H9 (cell line): Measurements from ENCODE around the gene AAMP. TPM values are rescaled to one million over a fixed set of nuclear protein-coding genes. Genes with fewer than 3 reads are reported as not detected.

ENCODE experiments used
- DNase-seq: peaks from one replicate; pipeline ENCODE4 v3.0.0-alpha.2; 2017
- H2AFZ ChIP-seq: one replicate; pipeline ENCODE4 v1.6.1; 2013; ENCODE audit warnings: mild to moderate bottlenecking, low read length, control low read depth, moderate library complexity
- H2AK5ac ChIP-seq: 2 replicates; pipeline ENCODE4 v1.6.1; 2013; ENCODE audit warnings: low read length, control low read depth, mixed read lengths; ENCODE audit not compliant: insufficient read length
- H2BK120ac ChIP-seq: one replicate; pipeline ENCODE4 v1.6.1; 2013; ENCODE audit warnings: low read depth, mild to moderate bottlenecking, low read length, control low read depth, inconsistent platforms; ENCODE audit not compliant: poor library complexity, severe bottlenecking
- H2BK12ac ChIP-seq: 2 replicates; pipeline ENCODE4 v1.6.1; 2013; ENCODE audit warnings: low read length, control low read depth, mixed read lengths, low read depth; ENCODE audit not compliant: insufficient read length
- H2BK15ac ChIP-seq: 2 replicates; pipeline ENCODE4 v1.6.1; 2013; ENCODE audit warnings: low read depth, low read length, control low read depth
- H2BK20ac ChIP-seq: one replicate; pipeline ENCODE4 v1.6.1; 2013; ENCODE audit warnings: low read depth, mild to moderate bottlenecking, low read length, control low read depth, inconsistent platforms; ENCODE audit not compliant: poor library complexity, severe bottlenecking
- H2BK5ac ChIP-seq: 2 replicates; pipeline ENCODE4 v1.6.1; 2013; ENCODE audit warnings: low read length, control low read depth, mixed read lengths; ENCODE audit not compliant: insufficient read length
- H3K14ac ChIP-seq: 2 replicates; pipeline ENCODE4 v1.6.1; 2013; ENCODE audit warnings: low read length, control low read depth; ENCODE audit not compliant: insufficient read depth
- H3K18ac ChIP-seq: 2 replicates; pipeline ENCODE4 v1.6.1; 2013; ENCODE audit warnings: low read depth, mild to moderate bottlenecking, mixed read lengths, low read length, control low read depth; ENCODE audit not compliant: insufficient read length
- H3K23ac ChIP-seq: 2 replicates; pipeline ENCODE4 v1.6.1; 2013; ENCODE audit warnings: low read length, control low read depth, mixed read lengths, low read depth; ENCODE audit not compliant: insufficient read length
- H3K23me2 ChIP-seq: 2 replicates; pipeline ENCODE4 v1.6.1; 2013; ENCODE audit warnings: low read depth, mild to moderate bottlenecking, mixed read lengths, low read length, control low read depth; ENCODE audit not compliant: insufficient read length, poor library complexity, severe bottlenecking
- H3K27ac ChIP-seq: 2 replicates; pipeline ENCODE4 v1.5.1; 2013; ENCODE audit warnings: low read length, control low read depth, mixed read lengths, low read depth; ENCODE audit not compliant: insufficient read length
- H3K27me3 ChIP-seq: 2 replicates; pipeline ENCODE4 v1.6.1; 2013; ENCODE audit warnings: low read length, control low read depth, inconsistent platforms; ENCODE audit not compliant: insufficient read depth
- H3K4ac ChIP-seq: 2 replicates; pipeline ENCODE4 v1.6.1; 2013; ENCODE audit warnings: low read depth, mild to moderate bottlenecking, control low read depth, inconsistent platforms, low read length, moderate library complexity
- H3K4me1 ChIP-seq: 2 replicates; pipeline ENCODE4 v1.6.1; 2013; ENCODE audit warnings: low read length, control low read depth, inconsistent platforms; ENCODE audit not compliant: insufficient read depth
- H3K4me2 ChIP-seq: 2 replicates; pipeline ENCODE4 v1.6.1; 2013; ENCODE audit warnings: low read length, control low read depth, mixed read lengths; ENCODE audit not compliant: insufficient read length, insufficient read depth
- H3K56ac ChIP-seq: 2 replicates; pipeline ENCODE4 v1.6.1; 2013; ENCODE audit warnings: low read depth, mild to moderate bottlenecking, mixed read lengths, low read length, control low read depth; ENCODE audit not compliant: insufficient read length
- H3K79me1 ChIP-seq: 2 replicates; pipeline ENCODE4 v1.6.1; 2013; ENCODE audit warnings: low read depth, mild to moderate bottlenecking, moderate library complexity, low read length, control low read depth, inconsistent platforms; ENCODE audit not compliant: insufficient read depth, poor library complexity, severe bottlenecking
- H3K79me2 ChIP-seq: 2 replicates; pipeline ENCODE4 v1.6.1; 2013; ENCODE audit warnings: low read length, control low read depth, inconsistent platforms; ENCODE audit not compliant: insufficient read depth
- H3K9ac ChIP-seq: 2 replicates; pipeline ENCODE4 v1.6.1; 2013; ENCODE audit warnings: low read length, control low read depth, mixed read lengths; ENCODE audit not compliant: insufficient read length; ENCODE audit errors: extremely low read depth
- H3K9me3 ChIP-seq: one replicate; pipeline ENCODE4 v1.6.1; 2013; ENCODE audit warnings: low read depth, low read length, inconsistent platforms; ENCODE audit not compliant: control insufficient read depth
- H3T11ph ChIP-seq: one replicate; pipeline ENCODE4 v1.6.1; 2013; ENCODE audit warnings: mild to moderate bottlenecking, low read length, control low read depth, inconsistent platforms
- H4K20me1 ChIP-seq: one replicate; pipeline ENCODE4 v1.6.1; 2013; ENCODE audit not compliant: control insufficient read depth, insufficient read length, insufficient read depth
- H4K5ac ChIP-seq: 2 replicates; pipeline ENCODE4 v1.6.1; 2013; ENCODE audit warnings: low read depth, mild to moderate bottlenecking, mixed read lengths, low read length, control low read depth; ENCODE audit not compliant: insufficient read length
- H4K8ac ChIP-seq: replicated peaks from 2 replicates; pipeline ENCODE4 v1.6.1; 2013; ENCODE audit warnings: low read length, control low read depth, mixed read lengths, low read depth; ENCODE audit not compliant: insufficient read length
- H4K91ac ChIP-seq: 2 replicates; pipeline ENCODE4 v1.6.1; 2013; ENCODE audit warnings: low read depth, mild to moderate bottlenecking, moderate library complexity, mixed read lengths, low read length, control low read depth; ENCODE audit not compliant: insufficient read length
- H3K27ac Mint-ChIP-seq, 3 experiments: 2 replicates in 2 of 3; 3 replicates in 1 of 3; pipeline ENCODE4 v1.8.0; 2020 to 2021; ENCODE audit warnings: mixed read lengths in 3 of 3, mild to moderate bottlenecking in 1 of 3, moderate library complexity in 1 of 3
- H3K27me3 Mint-ChIP-seq: 2 replicates; pipeline ENCODE4 v1.8.0; 2021; ENCODE audit warnings: low read depth, mild to moderate bottlenecking, moderate library complexity, mixed read lengths
- H3K36me3 Mint-ChIP-seq, 3 experiments: 2 replicates in 2 of 3; 3 replicates in 1 of 3; pipeline ENCODE4 v1.8.0; 2020 to 2021; ENCODE audit warnings: low read depth in 3 of 3, mixed read lengths in 3 of 3; ENCODE audit not compliant: insufficient read depth in 1 of 3
- H3K4me1 Mint-ChIP-seq, 2 experiments: 2 replicates each; pipeline ENCODE4 v1.8.0; 2020; ENCODE audit warnings: mixed read lengths in 2 of 2
- H3K4me3 Mint-ChIP-seq, 2 experiments: 2 replicates in 1 of 2; 3 replicates in 1 of 2; pipeline ENCODE4 v1.8.0; 2020 to 2021; ENCODE audit warnings: mild to moderate bottlenecking in 2 of 2, mixed read lengths in 2 of 2, moderate library complexity in 1 of 2
- H3K9me3 Mint-ChIP-seq, 2 experiments: 2 replicates in 1 of 2; 3 replicates in 1 of 2; pipeline ENCODE4 v1.8.0; 2020; ENCODE audit warnings: mild to moderate bottlenecking in 2 of 2, mixed read lengths in 2 of 2, moderate library complexity in 1 of 2
- CTCF ChIP-seq: fragments of 200-600 bp; sonication (generic); conservative IDR thresholded peaks from 3 replicates; pipeline ENCODE4 v1.8.0; 2021; ENCODE audit warnings: antibody characterized with exemption, mild to moderate bottlenecking
- WGBS: extraction: QIAGEN DNeasy Blood & Tissue Kit; methylation state at CpG from one replicate; pipeline ENCODE4 v1.1.7; 2013; ENCODE audit warnings: missing lambda C conversion rate, low lambda C conversion rate, mixed read lengths; ENCODE audit not compliant: insufficient read length; ENCODE audit errors: extremely low coverage; 5-methylcytosine and 5-hydroxymethylcytosine counted together
- total RNA-seq: library from RNA; stranded (reverse); gene quantifications from 2 replicates; pipeline ENCODE4 v1.2.1, GENCODE V29; 2021

The AAMP gene
- total RNA-seq, 1 experiment from 2014 or later: 103 TPM

GRCh38 chr2:218265626-218266025 is 4.3 kb downstream of the AAMP start:
- H3K4me2 ChIP-seq: no peak overlapping the region
- no peak overlapping the region for H3K56ac ChIP-seq
- no peak overlapping the region for H4K8ac ChIP-seq
- H3K4ac ChIP-seq: no peak overlapping the region
- H2AFZ ChIP-seq: no peak overlapping the region
- H3K79me2 ChIP-seq: no peaks in the 10 kb centered on the region
- Mint-ChIP-seq H3K27ac (no peak overlapping the region), H3K9me3 (no peaks in the 10 kb centered on the region), H3K27me3 (no peaks in the 10 kb centered on the region; the same call in 1 of the 2 replicates), H3K4me1 (peaks cover 12 to 18% of the 10 kb centered on the region in 2 experiments), H3K4me3 (no peak overlapping the region), H3K36me3 (peaks cover 19 to 42% (median 38%) of the 10 kb centered on the region in 3 experiments; a peak in 6 of 7 replicates)
- no peak overlapping the region for H2BK12ac ChIP-seq
- H3K23ac ChIP-seq: no peak overlapping the region
- H3K27me3 ChIP-seq: no peaks in the 10 kb centered on the region
- no peak overlapping the region for H3K9ac ChIP-seq
- no peak overlapping the region for H2BK20ac ChIP-seq
- no peak overlapping the region for H4K5ac ChIP-seq
- H3K79me1 ChIP-seq: no peaks in the 10 kb centered on the region
- H4K20me1 ChIP-seq: no peaks in the 10 kb centered on the region
- no CpG with 5 or more reads among the region's 8 CpGs for WGBS
- no peak overlapping the region for H2BK5ac ChIP-seq
- H2AK5ac ChIP-seq: no peak overlapping the region
- H2BK120ac ChIP-seq: no peak overlapping the region
- H3K27ac ChIP-seq: no peak overlapping the region
- no peak for DNase-seq
- no peak for TF ChIP-seq CTCF
- H3K4me1 ChIP-seq: peaks cover 4% of the 10 kb centered on the region; the same call in 1 of the 2 replicates
- H3K14ac ChIP-seq: no peak overlapping the region
- H3K9me3 ChIP-seq: no peaks in the 10 kb centered on the region
- H3K18ac ChIP-seq: no peak overlapping the region
- no peak overlapping the region for H4K91ac ChIP-seq
- no peak overlapping the region for H2BK15ac ChIP-seq
- peaks cover 5% of the 10 kb centered on the region for H3K23me2 ChIP-seq
- H3T11ph ChIP-seq: no peak overlapping the region
